HCT116 (cell line): Measurements from ENCODE around the gene HIRA. TPM values are rescaled to one million over a fixed set of nuclear protein-coding genes. Genes with fewer than 3 reads are reported as not detected.

Source experiments
- ATAC-seq: fragments of 200-7000 bp; cut with Tn5 transposase; 2 replicates; pipeline ENCODE4 v1.9.1; 2020; ENCODE audit warnings: mild to moderate bottlenecking, moderate library complexity
- BruUV-seq: library from RNA; stranded (reverse); fragments of 400-500 nt; replicated peaks from 2 replicates; lab custom pipeline; 2021; lab: Mats Ljungman, UMichigan
- CTCF ChIA-PET: fragments of 300-600 bp; sonication (Branson Sonifier 250); formaldehyde crosslinking; loops from one replicate; lab custom pipeline; 2021; ENCODE audit warnings: antibody characterized with exemption; lab: Charles Lee
- POLR2A ChIA-PET: fragments of 300-600, 350-600 bp; sonication (Branson Sonifier 250); formaldehyde crosslinking; loops from one replicate; lab custom pipeline; 2021; ENCODE audit warnings: antibody characterized with exemption; lab: Charles Lee
- RAD21 ChIA-PET, 2 experiments: fragments of 300-600 bp; sonication (Branson Sonifier 250); formaldehyde crosslinking; loops; one replicate each; lab custom pipeline; 2023; ENCODE audit warnings: low total read pairs in 2 of 2; ENCODE audit not compliant: uncharacterized antibody in 2 of 2, unreplicated experiment in 2 of 2, low non-redundant PET in 1 of 2; lab: Charles Lee
- DNase-seq: peaks from one replicate; pipeline ENCODE4 v3.0.0-alpha.2; 2010; ENCODE audit warnings: low read depth, low spot score
- H2AFZ ChIP-seq: fragments of 200-600 bp; shearing (Covaris generic), sonication (generic); 2 replicates; pipeline ENCODE4 v1.6.1; 2017; ENCODE audit warnings: low read depth, mixed run types, mixed read lengths, antibody characterized with exemption, low read length; ENCODE audit not compliant: poor library complexity, severe bottlenecking
- H3K27ac ChIP-seq: 2 replicates; pipeline ENCODE4 v1.5.1; 2012; ENCODE audit warnings: low read depth, low read length
- H3K27me3 ChIP-seq: fragments of 200-600 bp; sonication (generic); 2 replicates; pipeline ENCODE4 v1.6.1; 2016; ENCODE audit warnings: mixed run types, low read length, mixed read lengths; ENCODE audit not compliant: insufficient read depth
- H3K36me3 ChIP-seq, 2 experiments: fragments of 200-500 bp in 1 of 2; fragments of 200-600 bp in 1 of 2; sonication (Bioruptor generic) in 1 of 2; sonication (generic) in 1 of 2; 2 replicates each; pipeline versions ENCODE4 v1.5.1 to v1.6.1; 2014 to 2016; ENCODE audit warnings: low read length in 2 of 2, inconsistent platforms in 1 of 2, mixed read lengths in 1 of 2, mixed run types in 1 of 2; ENCODE audit not compliant: insufficient read depth in 2 of 2, control insufficient read depth in 1 of 2
- H3K4me1 ChIP-seq, 2 experiments: fragments of 200-600 bp in 1 of 2; sonication (generic) in 1 of 2; 2 replicates each; pipeline versions ENCODE4 v1.5.1 to v1.6.1; 2012 to 2017; ENCODE audit warnings: low read length in 2 of 2, inconsistent platforms in 1 of 2, mild to moderate bottlenecking in 1 of 2, mixed read lengths in 1 of 2, mixed run types in 1 of 2, moderate library complexity in 1 of 2; ENCODE audit not compliant: insufficient read depth in 2 of 2, control insufficient read depth in 1 of 2
- H3K4me2 ChIP-seq: fragments of 200-600 bp; sonication (generic); 2 replicates; pipeline ENCODE4 v1.6.1; 2017; ENCODE audit warnings: mixed run types, low read length, mixed read lengths
- H3K4me3 ChIP-seq, 2 experiments: fragments of 200-600 bp in 1 of 2; sonication (generic) in 1 of 2; replicated peaks in 1 of 2; 2 replicates each; pipeline ENCODE4 v1.5.1; 2011 to 2016; ENCODE audit warnings: low read length in 2 of 2, control low read depth in 1 of 2, low read depth in 1 of 2, mild to moderate bottlenecking in 1 of 2, mixed read lengths in 1 of 2, mixed run types in 1 of 2
- H3K79me2 ChIP-seq: fragments of 200-600 bp; sonication (generic); 2 replicates; pipeline ENCODE4 v1.6.1; 2017; ENCODE audit warnings: mild to moderate bottlenecking, mixed run types, low read length, moderate library complexity, mixed read lengths; ENCODE audit not compliant: insufficient read depth
- H3K9ac ChIP-seq: fragments of 200-600 bp; sonication (generic); 2 replicates; pipeline ENCODE4 v1.6.1; 2016; ENCODE audit warnings: low read length, mixed read lengths
- H3K9me2 ChIP-seq: fragments of 200-600 bp; sonication (generic), shearing (Covaris generic); 2 replicates; pipeline ENCODE4 v1.6.1; 2017; ENCODE audit warnings: mixed run types, mild to moderate bottlenecking, moderate library complexity; ENCODE audit not compliant: insufficient read depth
- H3K9me3 ChIP-seq, 2 experiments: fragments of 200-500 bp in 1 of 2; fragments of 200-600 bp in 1 of 2; sonication (Bioruptor generic) in 1 of 2; sonication (generic) in 1 of 2; 2 replicates each; pipeline ENCODE4 v1.6.1; 2014 to 2017; ENCODE audit warnings: low read length in 2 of 2, mixed read lengths in 2 of 2, inconsistent platforms in 1 of 2, low read depth in 1 of 2, mild to moderate bottlenecking in 1 of 2, mixed run types in 1 of 2, moderate library complexity in 1 of 2; ENCODE audit not compliant: control insufficient read depth in 1 of 2, insufficient read depth in 1 of 2
- H4K20me1 ChIP-seq: fragments of 200-600 bp; sonication (generic), shearing (Covaris generic); 2 replicates; pipeline ENCODE4 v1.6.1; 2017; ENCODE audit warnings: mixed run types, mild to moderate bottlenecking, moderate library complexity; ENCODE audit not compliant: insufficient read depth
- EGR1 ChIP-seq: IDR thresholded peaks from 2 replicates; pipeline ENCODE4 v1.6.1; 2012; ENCODE audit warnings: low read depth
- EZH2 ChIP-seq: fragments of 200-600 bp; sonication (generic); IDR thresholded peaks from 2 replicates; pipeline ENCODE4 v1.6.1; 2017; ENCODE audit warnings: antibody characterized with exemption, mixed run types
- EZH2phosphoT487 ChIP-seq: fragments of 200-600 bp; IDR thresholded peaks from 2 replicates; pipeline ENCODE4 v1.6.1; 2018; ENCODE audit warnings: antibody characterized with exemption, borderline replicate concordance
- FOSL1 ChIP-seq: IDR thresholded peaks from 2 replicates; pipeline ENCODE4 v1.6.1; 2012; ENCODE audit warnings: low read depth
- JUND ChIP-seq: IDR thresholded peaks from 2 replicates; pipeline ENCODE4 v1.6.1; 2012
- POLR2A ChIP-seq: IDR thresholded peaks from 2 replicates; pipeline ENCODE4 v1.7.0; 2011; ENCODE audit warnings: borderline replicate concordance; ENCODE audit not compliant: insufficient read depth, insufficient read length; ENCODE audit errors: extremely low read depth
- RAD21 ChIP-seq: IDR thresholded peaks from 2 replicates; pipeline ENCODE4 v1.6.1; 2012; ENCODE audit warnings: low read depth, mild to moderate bottlenecking
- REST ChIP-seq: IDR thresholded peaks from 2 replicates; pipeline ENCODE4 v1.6.1; 2012; ENCODE audit warnings: low read depth
- SIN3A ChIP-seq: IDR thresholded peaks from 2 replicates; pipeline ENCODE4 v1.6.1; 2012; ENCODE audit warnings: low read depth
- SRF ChIP-seq: IDR thresholded peaks from 2 replicates; pipeline ENCODE4 v1.6.1; 2012; ENCODE audit warnings: low read depth
- ZBTB33 ChIP-seq: IDR thresholded peaks from 2 replicates; pipeline ENCODE4 v1.6.1; 2011; ENCODE audit warnings: mild to moderate bottlenecking, low read length, moderate library complexity; ENCODE audit not compliant: insufficient replicate concordance; ENCODE audit errors: extremely low read depth
- ZNF274 ChIP-seq: fragments of 200-500 bp; sonication (Bioruptor generic); IDR thresholded peaks from 2 replicates; pipeline ENCODE4 v1.6.1; 2014; ENCODE audit warnings: mild to moderate bottlenecking, low read depth, low read length, inconsistent platforms
- intact Hi-C: fragments of 100-400 bp; cut with micrococcal nuclease; formaldehyde crosslinking; loops from 2 replicates; pipeline ENCODE4 v1.10.0; 2022
- total RNA-seq: library from RNA; stranded (reverse); gene quantifications from one replicate; pipeline ENCODE4 v1.2.1, GENCODE V29; 2021; ENCODE audit not compliant: unreplicated experiment

Gene HIRA
- total RNA-seq, 1 experiment from 2014 or later, result 30.6 TPM

DNA sequence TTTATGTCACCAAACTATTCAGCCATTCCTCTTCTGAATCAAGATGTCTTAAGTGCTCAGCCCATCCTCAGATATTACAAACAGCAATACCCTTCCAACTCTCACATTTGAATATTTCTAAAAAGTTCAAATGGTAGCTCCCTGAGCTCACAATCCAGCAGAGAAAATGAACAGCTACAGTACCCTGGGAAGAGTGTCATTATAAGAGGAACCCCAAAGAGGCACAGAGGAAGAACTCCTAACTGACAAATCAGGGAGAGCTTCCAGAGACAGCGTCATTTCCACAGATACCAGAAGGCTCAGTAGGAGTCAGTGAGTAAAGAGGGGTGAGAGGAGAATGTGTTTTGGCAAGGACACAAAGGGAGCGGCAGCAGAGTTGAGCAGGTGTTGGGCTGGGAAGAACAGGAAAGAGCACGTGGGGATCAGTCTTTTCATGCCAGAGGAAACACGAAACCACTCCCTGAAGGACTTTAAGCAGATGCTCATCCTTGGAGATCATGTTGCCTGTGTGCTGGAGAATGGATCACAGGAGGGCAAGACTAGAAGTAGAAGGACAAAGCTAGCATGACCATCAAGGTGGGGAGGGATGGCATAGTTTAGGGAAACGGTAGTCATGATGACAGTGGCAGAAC lies 144.3 kb downstream of the HIRA start (continued):
- TF ChIP-seq REST, result no peak
- no peak for TF ChIP-seq SIN3A
- no peak for TF ChIP-seq EZH2
- TF ChIP-seq EZH2phosphoT487, result no peak
- TF ChIP-seq SRF, result no peak

DNA sequence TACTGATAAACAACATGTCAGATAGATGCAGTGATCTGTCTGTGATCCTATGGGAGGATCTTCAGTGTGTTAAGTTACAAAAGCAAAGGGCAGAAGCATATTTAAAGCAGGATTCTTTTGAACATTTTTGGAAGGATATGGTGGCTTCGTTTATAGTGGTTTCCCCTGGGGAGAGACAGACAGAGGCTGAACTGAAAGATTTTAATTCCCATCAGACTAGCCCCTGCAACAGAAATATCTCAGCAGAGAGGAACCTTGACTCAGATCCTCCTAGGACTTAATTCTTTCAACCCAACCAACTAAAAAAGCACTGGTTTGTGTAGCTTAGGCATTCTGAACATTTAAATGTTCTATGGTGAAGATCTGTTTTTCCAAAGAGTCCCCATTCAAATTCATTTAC lies 145.7 kb downstream of the HIRA start:
- no peak overlapping the region for H3K9ac ChIP-seq
- H3K9me3 ChIP-seq, result no peaks in the 10 kb centered on the region
- no peak overlapping the region for H2AFZ ChIP-seq
- ChIA-PET POLR2A (no interaction called here), CTCF (no interaction called here), RAD21 (no interaction called here)
- peaks cover 2 to 5% of the 10 kb centered on the region in 2 experiments; a peak in 3 of 4 replicates for H3K4me1 ChIP-seq
- no peak for TF ChIP-seq FOSL1
- TF ChIP-seq ZNF274, result no peak
- TF ChIP-seq SRF, result no peak
- TF ChIP-seq ZBTB33, result no peak
- TF ChIP-seq JUND, result no peak
- TF ChIP-seq EGR1, result no peak
- no peak for TF ChIP-seq EZH2
- TF ChIP-seq RAD21, result no peak
- TF ChIP-seq POLR2A, result no peak
- no peak overlapping the region for H3K27ac ChIP-seq
- no peak overlapping the region for H3K4me2 ChIP-seq
- no peak for ATAC-seq
- no peaks in the 10 kb centered on the region for H3K9me2 ChIP-seq
- H3K79me2 ChIP-seq, result no peaks in the 10 kb centered on the region
- intact Hi-C loops, result no loop called here
- no peaks in the 10 kb centered on the region for H3K27me3 ChIP-seq
- no peaks in the 10 kb centered on the region for H4K20me1 ChIP-seq
- H3K36me3 ChIP-seq, result no peaks in the 10 kb centered on the region
- no peak for DNase-seq
- H3K4me3 ChIP-seq, result no peak overlapping the region
- no TSS peak for BruUV-seq
